GM10266 (cell line): ENCODE measurements around the gene STIL.
A peak's percentile ranks its signal among the peaks of the same experiment; 100 is the strongest.
"Not testable (repeated sequence)": the region's sequence is repeated elsewhere in the genome, so short reads cannot be mapped to it uniquely, and the experiment has no call there.

Experiments used
- DNase-seq: peaks from one replicate; pipeline ENCODE4 v3.0.0; 2012; ENCODE audit errors: extremely low spot score
- TF ChIP-seq, protein P1 (sequence below): IDR thresholded peaks from 2 replicates; pipeline ENCODE4 v1.5.1; 2012; ENCODE audit warnings: mild to moderate bottlenecking, low read depth; ENCODE audit not compliant: control insufficient read depth, insufficient read depth; ENCODE audit errors: missing control alignments

STIL gene

DNA sequence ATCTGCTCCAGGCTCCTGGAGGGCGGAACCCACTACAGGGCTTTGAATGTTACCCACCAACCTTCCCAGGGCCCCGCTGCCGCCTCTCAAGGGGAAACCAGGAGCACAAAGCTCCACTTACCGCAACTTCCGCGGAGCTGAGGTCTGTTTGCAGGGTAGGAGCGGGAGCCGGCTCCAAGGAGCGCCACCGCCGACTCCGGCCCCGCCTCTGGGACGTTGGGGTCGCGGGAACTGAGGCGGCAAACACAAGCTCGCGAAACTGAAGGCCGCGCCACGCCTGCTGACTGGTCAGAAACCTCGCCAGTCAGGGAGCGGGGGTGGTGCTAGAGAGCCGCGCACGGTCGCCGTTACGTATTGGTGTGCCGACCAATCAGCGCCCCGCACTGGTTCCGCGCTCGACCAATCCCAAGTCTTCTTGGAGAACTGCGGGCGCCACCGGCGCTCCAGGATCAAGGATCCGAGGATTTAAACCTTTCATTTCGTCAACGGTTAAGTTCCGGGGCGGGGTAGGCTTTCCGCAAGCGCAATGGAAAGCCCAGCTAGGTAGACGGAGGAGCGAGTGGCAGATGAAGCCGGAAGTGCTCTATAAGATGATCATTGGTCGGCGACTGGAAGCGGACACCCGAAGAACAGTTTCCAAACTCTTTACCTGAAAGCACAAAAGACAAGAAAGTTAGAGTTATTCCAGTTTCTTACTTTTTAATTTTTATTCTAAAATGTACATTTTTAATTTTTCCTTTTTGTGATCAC is at the start of gene STIL:
Gene STIL (minus strand): TSS at position 233 of the 750 bp plus-strand sequence. CDS start 3,828 bp downstream, outside the sequence.
- TF ChIP-seq, protein P1, sequence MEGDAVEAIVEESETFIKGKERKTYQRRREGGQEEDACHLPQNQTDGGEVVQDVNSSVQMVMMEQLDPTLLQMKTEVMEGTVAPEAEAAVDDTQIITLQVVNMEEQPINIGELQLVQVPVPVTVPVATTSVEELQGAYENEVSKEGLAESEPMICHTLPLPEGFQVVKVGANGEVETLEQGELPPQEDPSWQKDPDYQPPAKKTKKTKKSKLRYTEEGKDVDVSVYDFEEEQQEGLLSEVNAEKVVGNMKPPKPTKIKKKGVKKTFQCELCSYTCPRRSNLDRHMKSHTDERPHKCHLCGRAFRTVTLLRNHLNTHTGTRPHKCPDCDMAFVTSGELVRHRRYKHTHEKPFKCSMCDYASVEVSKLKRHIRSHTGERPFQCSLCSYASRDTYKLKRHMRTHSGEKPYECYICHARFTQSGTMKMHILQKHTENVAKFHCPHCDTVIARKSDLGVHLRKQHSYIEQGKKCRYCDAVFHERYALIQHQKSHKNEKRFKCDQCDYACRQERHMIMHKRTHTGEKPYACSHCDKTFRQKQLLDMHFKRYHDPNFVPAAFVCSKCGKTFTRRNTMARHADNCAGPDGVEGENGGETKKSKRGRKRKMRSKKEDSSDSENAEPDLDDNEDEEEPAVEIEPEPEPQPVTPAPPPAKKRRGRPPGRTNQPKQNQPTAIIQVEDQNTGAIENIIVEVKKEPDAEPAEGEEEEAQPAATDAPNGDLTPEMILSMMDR, result no peak
- peak; percentile 93 for DNase-seq

DNA sequence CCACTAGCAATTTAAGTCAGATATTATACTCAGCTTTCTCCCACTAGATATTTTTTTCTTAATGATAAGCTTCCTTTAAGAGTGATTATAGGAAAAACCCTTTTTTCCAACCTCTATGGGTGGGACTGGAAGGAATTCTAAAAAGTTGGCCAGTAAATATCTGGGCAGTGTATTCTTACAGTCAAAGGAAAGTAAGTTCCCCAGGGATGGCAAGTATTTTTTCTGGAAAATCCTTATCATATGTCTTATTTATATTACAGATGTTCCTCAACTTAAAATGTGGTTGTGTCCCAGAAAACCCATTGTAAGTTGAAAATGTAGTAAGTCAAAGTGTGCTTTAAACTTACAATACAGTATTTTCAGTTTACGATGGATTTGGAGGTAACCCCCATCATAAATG is 48.9 kb upstream of the STIL start:
- no peak for DNase-seq
- TF ChIP-seq, protein P1, result no peak

DNA sequence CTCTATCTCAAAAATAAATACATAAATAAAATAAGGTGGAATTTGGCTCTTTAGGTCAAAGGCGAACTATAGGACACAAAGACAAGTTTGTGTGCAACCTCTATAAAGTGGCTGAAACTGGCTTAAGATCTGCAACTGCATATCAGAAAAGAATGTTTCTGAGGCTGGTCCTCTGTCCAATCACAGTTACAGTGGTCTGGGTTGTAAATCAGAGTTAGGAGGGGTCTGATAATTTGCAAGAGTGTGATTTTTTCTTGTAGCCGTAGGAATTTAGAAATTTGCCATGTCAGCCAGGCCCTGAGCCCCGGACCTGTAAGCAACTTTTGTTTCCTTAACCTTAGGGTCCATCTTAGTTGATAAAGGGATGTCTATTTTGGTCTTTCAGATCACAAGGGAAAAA is 47.4 kb upstream of the STIL start:
- DNase-seq, result no peak
- TF ChIP-seq, protein P1, result no peak

DNA sequence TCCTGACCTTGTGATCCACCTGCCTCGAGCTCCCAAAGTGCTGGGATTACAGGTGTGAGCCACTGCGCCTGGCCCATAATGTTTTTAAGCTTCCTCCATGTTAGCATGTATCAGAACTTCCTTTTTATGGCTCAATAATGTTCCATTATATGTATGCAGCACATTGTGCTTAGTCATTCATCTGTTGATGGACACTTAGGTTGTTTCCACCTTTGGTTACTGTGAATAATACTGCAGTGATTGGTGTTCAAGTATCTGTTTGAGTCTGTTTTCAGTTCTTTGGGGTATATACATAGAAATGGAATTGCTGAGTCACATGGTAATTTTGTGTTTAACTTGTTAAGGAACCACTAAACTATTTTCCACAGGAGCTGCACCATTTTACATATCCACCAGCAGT is 37.4 kb upstream of the STIL start:
- TF ChIP-seq, protein P1, result no peak
- peak; percentile 20 for DNase-seq

DNA sequence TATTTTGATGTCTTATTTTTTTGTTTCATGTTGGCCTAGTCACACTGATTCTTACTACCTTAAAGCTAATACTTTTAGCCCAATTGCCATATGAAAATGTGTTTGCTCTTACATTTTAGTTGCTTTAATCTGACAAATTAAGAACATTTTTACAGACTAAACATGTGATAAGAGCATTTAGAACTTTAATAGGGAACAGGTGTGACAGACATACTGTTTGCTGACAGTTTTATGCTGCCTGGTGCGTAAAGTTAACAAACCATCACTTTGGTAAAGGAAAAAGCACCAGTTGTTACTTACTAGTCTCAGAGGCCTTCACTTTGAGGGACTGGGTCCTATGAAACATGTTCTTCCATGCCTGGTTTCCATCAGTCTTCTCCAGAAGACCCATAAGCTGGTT is 34.3 kb upstream of the STIL start:
- TF ChIP-seq, protein P1, result no peak
- DNase-seq, result no peak

DNA sequence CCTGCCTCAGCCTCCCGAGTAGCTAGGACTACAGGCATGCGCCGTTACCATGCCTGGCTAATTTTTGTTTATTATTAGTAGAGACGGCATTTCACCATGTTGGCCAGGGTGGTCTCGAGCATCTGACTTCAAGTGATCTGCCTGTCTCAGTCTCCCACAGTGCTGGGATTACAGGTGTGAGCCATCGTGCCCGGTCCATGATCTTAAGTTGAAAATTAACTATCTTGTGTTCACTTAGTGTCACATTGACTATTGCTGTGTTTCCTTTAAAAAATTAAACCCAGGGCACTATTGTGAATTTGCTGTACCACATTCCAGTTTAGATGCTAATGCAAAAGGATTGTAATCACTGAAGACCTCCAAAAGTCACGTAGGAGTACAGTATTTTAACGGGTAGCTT is 33.8 kb upstream of the STIL start:
- TF ChIP-seq, protein P1, result no peak
- DNase-seq, result no peak

DNA sequence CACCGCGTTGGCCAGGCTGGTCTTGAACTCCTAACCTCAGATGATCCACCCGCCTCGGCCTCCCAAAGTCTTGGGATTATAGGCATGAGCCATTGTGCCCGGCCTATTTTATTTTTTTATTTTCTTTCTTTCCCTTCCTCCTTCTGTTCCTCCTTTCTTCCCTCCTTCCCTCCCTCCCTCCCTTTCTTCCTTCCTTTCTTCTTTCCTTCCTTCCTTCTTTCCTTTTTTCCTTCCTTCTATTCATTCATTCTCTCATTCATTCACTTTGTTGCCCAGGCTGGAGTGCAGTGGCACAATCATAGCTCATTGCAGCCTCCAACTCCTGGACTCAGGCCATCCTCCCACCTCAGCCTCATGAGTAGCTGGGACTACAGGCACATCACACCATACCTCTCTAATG is 33.0 kb upstream of the STIL start:
- not testable (repeated sequence) for DNase-seq

DNA sequence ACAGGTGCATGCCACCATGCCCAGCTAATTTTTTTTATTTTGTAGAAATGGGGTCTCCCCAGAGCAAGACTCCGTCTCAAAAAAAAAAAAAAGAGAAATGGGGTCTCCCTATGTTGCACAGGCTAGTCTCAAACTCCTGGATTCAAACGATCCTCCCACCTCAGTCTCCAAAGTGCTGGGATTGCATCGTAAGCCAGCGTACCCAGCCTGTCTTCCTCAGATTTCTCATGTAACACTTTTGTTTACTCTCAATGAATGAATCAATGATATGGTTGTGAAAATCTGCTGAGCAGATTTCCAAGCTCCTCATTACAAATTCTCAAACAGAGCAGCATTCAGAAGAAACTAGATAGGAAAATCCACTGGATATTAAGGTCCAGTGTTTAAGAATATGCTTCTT is 26.3 kb upstream of the STIL start:
- TF ChIP-seq, protein P1, result no peak
- no peak for DNase-seq
